ENCODE results near the gene STX3.

DNA sequence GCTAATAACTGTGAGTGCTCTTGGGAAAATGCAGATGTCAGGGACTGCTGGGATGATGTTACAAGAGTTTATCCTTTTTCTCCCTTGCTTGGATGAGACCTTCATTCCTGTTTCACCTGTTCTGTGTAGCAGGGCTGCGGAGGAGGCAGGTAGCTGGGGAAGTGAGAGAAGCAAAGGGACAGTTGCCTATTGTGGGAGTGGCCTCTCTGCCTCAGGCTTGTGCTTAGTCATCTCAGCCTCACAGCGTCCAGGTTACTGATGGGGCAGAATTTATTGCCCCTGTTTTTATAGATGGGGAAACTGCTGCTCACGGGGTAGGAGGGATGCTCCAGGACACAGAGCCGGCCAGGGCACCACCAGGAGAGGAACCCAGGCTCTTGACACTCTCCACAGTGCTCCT is 1.7 kb downstream of the STX3 start:
- TF ChIP-seq EZH2phosphoT487 (IDR thresholded peaks at IDR 0.05; ENCODE audit: borderline replicate concordance) (no peak), POLR2AphosphoS5 (IDR thresholded peaks at IDR 0.05; ENCODE audit: low read depth, low read length) (no peak), CBX3 (IDR thresholded peaks at IDR 0.05; ENCODE audit: low read depth) (no peak), EZH2 (IDR thresholded peaks at IDR 0.05) (no peak), POLR2A (IDR thresholded peaks at IDR 0.05; ENCODE audit: borderline replicate concordance, extremely low read depth, insufficient read depth, insufficient read length) (no peak), SP1 (IDR thresholded peaks at IDR 0.05; ENCODE audit: low read depth) (no peak; the same call in 1 of the 2 replicates), YY1 (IDR thresholded peaks at IDR 0.05; ENCODE audit: extremely low read depth, insufficient replicate concordance, low read depth, low read length) (no peak), EGR1 (IDR thresholded peaks at IDR 0.05; ENCODE audit: low read depth) (no peak)
- TF ChIP-seq, protein P1, sequence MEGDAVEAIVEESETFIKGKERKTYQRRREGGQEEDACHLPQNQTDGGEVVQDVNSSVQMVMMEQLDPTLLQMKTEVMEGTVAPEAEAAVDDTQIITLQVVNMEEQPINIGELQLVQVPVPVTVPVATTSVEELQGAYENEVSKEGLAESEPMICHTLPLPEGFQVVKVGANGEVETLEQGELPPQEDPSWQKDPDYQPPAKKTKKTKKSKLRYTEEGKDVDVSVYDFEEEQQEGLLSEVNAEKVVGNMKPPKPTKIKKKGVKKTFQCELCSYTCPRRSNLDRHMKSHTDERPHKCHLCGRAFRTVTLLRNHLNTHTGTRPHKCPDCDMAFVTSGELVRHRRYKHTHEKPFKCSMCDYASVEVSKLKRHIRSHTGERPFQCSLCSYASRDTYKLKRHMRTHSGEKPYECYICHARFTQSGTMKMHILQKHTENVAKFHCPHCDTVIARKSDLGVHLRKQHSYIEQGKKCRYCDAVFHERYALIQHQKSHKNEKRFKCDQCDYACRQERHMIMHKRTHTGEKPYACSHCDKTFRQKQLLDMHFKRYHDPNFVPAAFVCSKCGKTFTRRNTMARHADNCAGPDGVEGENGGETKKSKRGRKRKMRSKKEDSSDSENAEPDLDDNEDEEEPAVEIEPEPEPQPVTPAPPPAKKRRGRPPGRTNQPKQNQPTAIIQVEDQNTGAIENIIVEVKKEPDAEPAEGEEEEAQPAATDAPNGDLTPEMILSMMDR (IDR thresholded peaks at IDR 0.05 in 2 of 3, conservative IDR thresholded peaks at IDR 0.05 in 1 of 3; ENCODE audit: borderline replicate concordance in 1 of 3, insufficient read depth in 1 of 3, low read depth in 2 of 3, low read length in 2 of 3) = no peak
- TF ChIP-seq, protein P2, sequence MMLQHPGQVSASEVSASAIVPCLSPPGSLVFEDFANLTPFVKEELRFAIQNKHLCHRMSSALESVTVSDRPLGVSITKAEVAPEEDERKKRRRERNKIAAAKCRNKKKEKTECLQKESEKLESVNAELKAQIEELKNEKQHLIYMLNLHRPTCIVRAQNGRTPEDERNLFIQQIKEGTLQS (IDR thresholded peaks at IDR 0.05) = no peak
- TF ChIP-seq, protein P3, sequence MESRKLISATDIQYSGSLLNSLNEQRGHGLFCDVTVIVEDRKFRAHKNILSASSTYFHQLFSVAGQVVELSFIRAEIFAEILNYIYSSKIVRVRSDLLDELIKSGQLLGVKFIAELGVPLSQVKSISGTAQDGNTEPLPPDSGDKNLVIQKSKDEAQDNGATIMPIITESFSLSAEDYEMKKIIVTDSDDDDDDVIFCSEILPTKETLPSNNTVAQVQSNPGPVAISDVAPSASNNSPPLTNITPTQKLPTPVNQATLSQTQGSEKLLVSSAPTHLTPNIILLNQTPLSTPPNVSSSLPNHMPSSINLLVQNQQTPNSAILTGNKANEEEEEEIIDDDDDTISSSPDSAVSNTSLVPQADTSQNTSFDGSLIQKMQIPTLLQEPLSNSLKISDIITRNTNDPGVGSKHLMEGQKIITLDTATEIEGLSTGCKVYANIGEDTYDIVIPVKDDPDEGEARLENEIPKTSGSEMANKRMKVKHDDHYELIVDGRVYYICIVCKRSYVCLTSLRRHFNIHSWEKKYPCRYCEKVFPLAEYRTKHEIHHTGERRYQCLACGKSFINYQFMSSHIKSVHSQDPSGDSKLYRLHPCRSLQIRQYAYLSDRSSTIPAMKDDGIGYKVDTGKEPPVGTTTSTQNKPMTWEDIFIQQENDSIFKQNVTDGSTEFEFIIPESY (IDR thresholded peaks at IDR 0.05; ENCODE audit: extremely low read depth, insufficient replicate concordance, low read length) = no peak
- TF ChIP-seq, protein P4, sequence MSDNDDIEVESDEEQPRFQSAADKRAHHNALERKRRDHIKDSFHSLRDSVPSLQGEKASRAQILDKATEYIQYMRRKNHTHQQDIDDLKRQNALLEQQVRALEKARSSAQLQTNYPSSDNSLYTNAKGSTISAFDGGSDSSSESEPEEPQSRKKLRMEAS (IDR thresholded peaks at IDR 0.05) = no peak
- TF ChIP-seq, protein P5, sequence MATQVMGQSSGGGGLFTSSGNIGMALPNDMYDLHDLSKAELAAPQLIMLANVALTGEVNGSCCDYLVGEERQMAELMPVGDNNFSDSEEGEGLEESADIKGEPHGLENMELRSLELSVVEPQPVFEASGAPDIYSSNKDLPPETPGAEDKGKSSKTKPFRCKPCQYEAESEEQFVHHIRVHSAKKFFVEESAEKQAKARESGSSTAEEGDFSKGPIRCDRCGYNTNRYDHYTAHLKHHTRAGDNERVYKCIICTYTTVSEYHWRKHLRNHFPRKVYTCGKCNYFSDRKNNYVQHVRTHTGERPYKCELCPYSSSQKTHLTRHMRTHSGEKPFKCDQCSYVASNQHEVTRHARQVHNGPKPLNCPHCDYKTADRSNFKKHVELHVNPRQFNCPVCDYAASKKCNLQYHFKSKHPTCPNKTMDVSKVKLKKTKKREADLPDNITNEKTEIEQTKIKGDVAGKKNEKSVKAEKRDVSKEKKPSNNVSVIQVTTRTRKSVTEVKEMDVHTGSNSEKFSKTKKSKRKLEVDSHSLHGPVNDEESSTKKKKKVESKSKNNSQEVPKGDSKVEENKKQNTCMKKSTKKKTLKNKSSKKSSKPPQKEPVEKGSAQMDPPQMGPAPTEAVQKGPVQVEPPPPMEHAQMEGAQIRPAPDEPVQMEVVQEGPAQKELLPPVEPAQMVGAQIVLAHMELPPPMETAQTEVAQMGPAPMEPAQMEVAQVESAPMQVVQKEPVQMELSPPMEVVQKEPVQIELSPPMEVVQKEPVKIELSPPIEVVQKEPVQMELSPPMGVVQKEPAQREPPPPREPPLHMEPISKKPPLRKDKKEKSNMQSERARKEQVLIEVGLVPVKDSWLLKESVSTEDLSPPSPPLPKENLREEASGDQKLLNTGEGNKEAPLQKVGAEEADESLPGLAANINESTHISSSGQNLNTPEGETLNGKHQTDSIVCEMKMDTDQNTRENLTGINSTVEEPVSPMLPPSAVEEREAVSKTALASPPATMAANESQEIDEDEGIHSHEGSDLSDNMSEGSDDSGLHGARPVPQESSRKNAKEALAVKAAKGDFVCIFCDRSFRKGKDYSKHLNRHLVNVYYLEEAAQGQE (IDR thresholded peaks at IDR 0.05; ENCODE audit: low read depth) = no peak
